HEK293 (cell line): ENCODE measurements around the gene CTF1.

ENCODE experiments used
- BCL11A ChIP-seq: fragments of 450-650 bp; formaldehyde crosslinking; IDR thresholded peaks from 2 replicates; pipeline ENCODE4 v1.5.1; 2016; ENCODE audit warnings: low read depth, missing biosample characterization, missing genetic modification characterization
- GLIS2 ChIP-seq: fragments of 450-650 bp; formaldehyde crosslinking; IDR thresholded peaks from 2 replicates; pipeline ENCODE4 v1.5.1; 2016; ENCODE audit warnings: missing biosample characterization, missing genetic modification characterization
- HOXA7 ChIP-seq: sonication (generic); formaldehyde crosslinking; IDR thresholded peaks from 2 replicates; pipeline ENCODE4 v1.8.1; 2022; ENCODE audit warnings: missing genetic modification reagents, borderline replicate concordance
- KLF9 ChIP-seq: fragments of 450-650 bp; formaldehyde crosslinking; IDR thresholded peaks from 2 replicates; pipeline ENCODE4 v1.5.1; 2016; ENCODE audit warnings: missing biosample characterization, missing genetic modification characterization, low read depth
- SCRT1 ChIP-seq: fragments of 450-650 bp; formaldehyde crosslinking; IDR thresholded peaks from 2 replicates; pipeline ENCODE4 v1.5.1; 2016; ENCODE audit warnings: missing biosample characterization, missing genetic modification characterization, borderline replicate concordance
- SCRT2 ChIP-seq: fragments of 450-650 bp; formaldehyde crosslinking; IDR thresholded peaks from 2 replicates; pipeline ENCODE4 v1.5.1; 2016; ENCODE audit warnings: missing biosample characterization, missing genetic modification characterization
- SP7 ChIP-seq: fragments of 450-650 bp; formaldehyde crosslinking; IDR thresholded peaks from 2 replicates; pipeline ENCODE4 v1.5.1; 2016; ENCODE audit warnings: missing biosample characterization, missing genetic modification characterization
- TSHZ1 ChIP-seq: fragments of 450-650 bp; formaldehyde crosslinking; IDR thresholded peaks from 2 replicates; pipeline ENCODE4 v1.5.1; 2016; ENCODE audit warnings: missing biosample characterization, missing genetic modification characterization, borderline replicate concordance
- ZBTB17 ChIP-seq: fragments of 450-650 bp; formaldehyde crosslinking; IDR thresholded peaks from 2 replicates; pipeline ENCODE4 v1.5.1; 2016; ENCODE audit warnings: missing biosample characterization, missing genetic modification characterization
- ZBTB20 ChIP-seq: fragments of 450-650 bp; formaldehyde crosslinking; IDR thresholded peaks from 2 replicates; pipeline ENCODE4 v1.5.1; 2016; ENCODE audit warnings: missing biosample characterization, missing genetic modification characterization
- ZBTB7A ChIP-seq: fragments of 450-650 bp; formaldehyde crosslinking; IDR thresholded peaks from 2 replicates; pipeline ENCODE4 v1.5.1; 2016; ENCODE audit warnings: low read depth, missing biosample characterization, missing genetic modification characterization
- ZBTB8A ChIP-seq: fragments of 450-650 bp; formaldehyde crosslinking; IDR thresholded peaks from 2 replicates; pipeline ENCODE4 v1.5.1; 2016; ENCODE audit warnings: missing biosample characterization, missing genetic modification characterization
- ZFHX2 ChIP-seq: fragments of 450-650 bp; formaldehyde crosslinking; conservative IDR thresholded peaks from 2 replicates; pipeline ENCODE4 v1.5.1; 2016; ENCODE audit warnings: missing biosample characterization, missing genetic modification characterization
- ZNF274 ChIP-seq, 2 experiments: fragments of 200-500 bp in 1 of 2; fragments of 450-650 bp in 1 of 2; sonication (Bioruptor generic) in 1 of 2; formaldehyde crosslinking in 1 of 2; IDR thresholded peaks; 2 replicates each; pipeline versions ENCODE4 v1.5.1 to v1.6.1; 2014 to 2016; ENCODE audit warnings: borderline replicate concordance in 1 of 2, inconsistent platforms in 1 of 2, low read length in 1 of 2, missing biosample characterization in 1 of 2, missing genetic modification characterization in 1 of 2
- ZNF280C ChIP-seq: fragments of 450-650 bp; formaldehyde crosslinking; IDR thresholded peaks from 2 replicates; pipeline ENCODE4 v1.5.1; 2016; ENCODE audit warnings: missing biosample characterization, missing genetic modification characterization
- ZNF335 ChIP-seq: fragments of 450-650 bp; formaldehyde crosslinking; conservative IDR thresholded peaks from 2 replicates; pipeline ENCODE4 v1.5.1; 2016; ENCODE audit warnings: missing biosample characterization, missing genetic modification characterization
- ZNF560 ChIP-seq: fragments of 450-650 bp; formaldehyde crosslinking; IDR thresholded peaks from 2 replicates; pipeline ENCODE4 v1.5.1; 2017; ENCODE audit warnings: missing biosample characterization, missing genetic modification characterization, borderline replicate concordance
- ZNF624 ChIP-seq: fragments of 450-650 bp; formaldehyde crosslinking; IDR thresholded peaks from 2 replicates; pipeline ENCODE4 v1.5.1; 2017; ENCODE audit warnings: missing biosample characterization, missing genetic modification characterization
- ZNF76 ChIP-seq: fragments of 450-650 bp; formaldehyde crosslinking; IDR thresholded peaks from 2 replicates; pipeline ENCODE4; 2016; ENCODE audit warnings: low read depth, missing biosample characterization, missing genetic modification characterization, borderline replicate concordance
- TF ChIP-seq, protein P1 (sequence below): fragments of 450-650 bp; formaldehyde crosslinking; conservative IDR thresholded peaks from 2 replicates; pipeline ENCODE4 v1.5.1; 2016; ENCODE audit warnings: low read depth, missing biosample characterization, missing genetic modification characterization
- TF ChIP-seq, protein P2 (sequence below): fragments of 450-650 bp; formaldehyde crosslinking; IDR thresholded peaks from 2 replicates; pipeline ENCODE4 v1.5.1; 2016; ENCODE audit warnings: missing biosample characterization, missing genetic modification characterization

Gene CTF1

GRCh38 chr16:30896889-30897733, 697 bp downstream of the CTF1 start (continued):
- TF ChIP-seq ZNF624 (tag by site-specific recombination) (no peak), SCRT1 (tag by site-specific recombination) (peak; percentile 94), ZNF335 (tag by site-specific recombination) (peak; percentile 58), ZBTB20 (0 out of 2 replicates have a peak, but pooled peaks have one; percentile 40), ZBTB8A (tag by site-specific recombination) (peak; percentile 32), SP7 (0 out of 2 replicates have a peak, but pooled peaks have one; percentile 3), KLF9 (tag by site-specific recombination) (peak; percentile 72), ZNF76 (tag by site-specific recombination) (peak; percentile 92), TSHZ1 (tag by site-specific recombination) (no peak), ZFHX2 (tag by site-specific recombination) (0 out of 2 replicates have a peak, but pooled peaks have one; percentile 4), GLIS2 (tag by site-specific recombination) (peak; percentile 66), SCRT2 (tag by site-specific recombination) (peak; percentile 96), ZBTB17 (0 out of 2 replicates have a peak, but pooled peaks have one; percentile 18), ZNF280C (no peak), ZNF274 (IDR thresholded peaks at IDR 0.05; ENCODE audit: low read length) (no peak), ZNF274 (tag by site-specific recombination; IDR thresholded peaks at IDR 0.05; ENCODE audit: borderline replicate concordance) (no peak), HOXA7 (no peak), ZNF560 (tag by site-specific recombination) (no peak), ZBTB7A (tag by site-specific recombination) (0 out of 2 replicates have a peak, but pooled peaks have one; percentile 2), BCL11A (tag by site-specific recombination) (0 out of 2 replicates have a peak, but pooled peaks have one; percentile 40)
- TF ChIP-seq, protein P1, sequence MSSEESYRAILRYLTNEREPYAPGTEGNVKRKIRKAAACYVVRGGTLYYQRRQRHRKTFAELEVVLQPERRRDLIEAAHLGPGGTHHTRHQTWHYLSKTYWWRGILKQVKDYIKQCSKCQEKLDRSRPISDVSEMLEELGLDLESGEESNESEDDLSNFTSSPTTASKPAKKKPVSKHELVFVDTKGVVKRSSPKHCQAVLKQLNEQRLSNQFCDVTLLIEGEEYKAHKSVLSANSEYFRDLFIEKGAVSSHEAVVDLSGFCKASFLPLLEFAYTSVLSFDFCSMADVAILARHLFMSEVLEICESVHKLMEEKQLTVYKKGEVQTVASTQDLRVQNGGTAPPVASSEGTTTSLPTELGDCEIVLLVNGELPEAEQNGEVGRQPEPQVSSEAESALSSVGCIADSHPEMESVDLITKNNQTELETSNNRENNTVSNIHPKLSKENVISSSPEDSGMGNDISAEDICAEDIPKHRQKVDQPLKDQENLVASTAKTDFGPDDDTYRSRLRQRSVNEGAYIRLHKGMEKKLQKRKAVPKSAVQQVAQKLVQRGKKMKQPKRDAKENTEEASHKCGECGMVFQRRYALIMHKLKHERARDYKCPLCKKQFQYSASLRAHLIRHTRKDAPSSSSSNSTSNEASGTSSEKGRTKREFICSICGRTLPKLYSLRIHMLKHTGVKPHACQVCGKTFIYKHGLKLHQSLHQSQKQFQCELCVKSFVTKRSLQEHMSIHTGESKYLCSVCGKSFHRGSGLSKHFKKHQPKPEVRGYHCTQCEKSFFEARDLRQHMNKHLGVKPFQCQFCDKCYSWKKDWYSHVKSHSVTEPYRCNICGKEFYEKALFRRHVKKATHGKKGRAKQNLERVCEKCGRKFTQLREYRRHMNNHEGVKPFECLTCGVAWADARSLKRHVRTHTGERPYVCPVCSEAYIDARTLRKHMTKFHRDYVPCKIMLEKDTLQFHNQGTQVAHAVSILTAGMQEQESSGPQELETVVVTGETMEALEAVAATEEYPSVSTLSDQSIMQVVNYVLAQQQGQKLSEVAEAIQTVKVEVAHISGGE (tag by site-specific recombination): peak; percentile 76
- TF ChIP-seq, protein P2, sequence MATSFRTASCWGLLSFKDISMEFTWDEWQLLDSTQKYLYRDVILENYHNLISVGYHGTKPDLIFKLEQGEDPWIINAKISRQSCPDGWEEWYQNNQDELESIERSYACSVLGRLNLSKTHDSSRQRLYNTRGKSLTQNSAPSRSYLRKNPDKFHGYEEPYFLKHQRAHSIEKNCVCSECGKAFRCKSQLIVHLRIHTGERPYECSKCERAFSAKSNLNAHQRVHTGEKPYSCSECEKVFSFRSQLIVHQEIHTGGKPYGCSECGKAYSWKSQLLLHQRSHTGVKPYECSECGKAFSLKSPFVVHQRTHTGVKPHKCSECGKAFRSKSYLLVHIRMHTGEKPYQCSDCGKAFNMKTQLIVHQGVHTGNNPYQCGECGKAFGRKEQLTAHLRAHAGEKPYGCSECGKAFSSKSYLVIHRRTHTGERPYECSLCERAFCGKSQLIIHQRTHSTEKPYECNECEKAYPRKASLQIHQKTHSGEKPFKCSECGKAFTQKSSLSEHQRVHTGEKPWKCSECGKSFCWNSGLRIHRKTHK: no peak
